ENCODE data around the gene DNALI1.
A peak's percentile ranks its signal among the peaks of the same experiment; 100 is the strongest.

The DNALI1 gene

GRCh38 chr1:37602750-37603694 is 46.3 kb downstream of the DNALI1 start:
- DNase-seq, result peak; percentile 42

DNA sequence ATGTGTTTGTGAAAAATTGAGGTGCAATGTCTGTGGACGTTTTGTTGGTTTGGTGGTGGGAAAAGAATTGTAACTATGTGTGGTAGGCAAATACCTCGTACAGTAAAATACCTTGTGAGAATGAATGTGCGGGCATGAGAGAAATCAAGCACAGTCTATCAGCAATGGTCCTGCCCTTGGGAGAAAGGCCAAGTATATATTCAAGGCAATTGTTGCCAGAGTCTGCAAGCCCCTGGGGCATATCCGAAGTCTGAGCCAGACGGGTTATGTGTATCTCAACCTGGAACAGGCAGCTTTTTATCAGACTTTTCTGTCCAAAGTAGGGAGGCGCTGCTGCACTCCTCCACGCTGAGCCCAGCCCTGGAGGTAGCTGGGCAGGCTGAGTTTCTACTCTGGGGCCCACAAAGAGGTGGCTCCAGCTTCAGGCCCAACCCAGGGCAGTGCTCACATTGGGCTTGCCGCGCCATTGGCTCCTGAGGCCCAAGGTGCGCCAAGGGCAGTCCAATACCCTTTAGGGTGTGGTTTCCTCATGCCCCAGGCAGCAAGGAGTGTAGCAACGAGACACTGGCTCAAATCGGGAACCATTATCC is 48.4 kb downstream of the DNALI1 start:
- no peak for DNase-seq

DNA sequence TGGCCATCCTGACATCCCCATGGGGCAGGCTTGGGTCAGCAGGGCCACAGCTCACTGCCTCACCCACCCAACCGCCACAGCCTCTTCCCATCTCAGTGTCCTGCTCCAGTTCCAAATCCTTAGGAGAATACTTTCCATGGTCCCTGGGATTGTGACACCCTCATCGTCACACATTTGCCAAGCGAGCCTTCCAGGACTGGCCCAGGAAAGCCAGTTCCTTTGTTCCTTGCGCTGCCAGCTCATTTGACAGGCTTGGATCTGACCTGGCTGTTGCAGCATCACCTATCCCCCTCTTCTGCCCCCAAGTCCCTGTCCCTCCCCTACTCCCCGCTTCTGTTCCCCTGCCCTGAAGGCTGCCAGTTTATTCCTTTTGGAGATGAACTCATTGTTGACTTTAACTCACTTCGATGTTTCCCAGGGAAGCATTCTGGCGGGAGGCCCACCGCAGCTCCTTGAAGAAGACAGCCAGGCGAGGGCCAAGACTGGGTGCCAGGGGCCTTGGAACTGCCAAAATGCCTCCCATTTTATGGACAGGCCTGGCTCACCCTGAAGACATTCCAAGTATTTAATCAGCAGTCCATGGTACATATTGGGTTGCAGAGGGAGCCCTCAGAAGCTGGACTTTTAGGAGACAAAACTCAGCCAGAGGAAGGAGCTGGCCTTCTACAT is 49.2 kb downstream of the DNALI1 start:
- DNase-seq, result peak; percentile 2

- peak; percentile 5 for DNase-seq
Observed at GRCh38 chr1:37606481-37607263, 49.9 kb downstream of the DNALI1 start.

- no peak for DNase-seq
Observed at GRCh38 chr1:37609002-37609401, 52.3 kb downstream of the DNALI1 start.

DNA sequence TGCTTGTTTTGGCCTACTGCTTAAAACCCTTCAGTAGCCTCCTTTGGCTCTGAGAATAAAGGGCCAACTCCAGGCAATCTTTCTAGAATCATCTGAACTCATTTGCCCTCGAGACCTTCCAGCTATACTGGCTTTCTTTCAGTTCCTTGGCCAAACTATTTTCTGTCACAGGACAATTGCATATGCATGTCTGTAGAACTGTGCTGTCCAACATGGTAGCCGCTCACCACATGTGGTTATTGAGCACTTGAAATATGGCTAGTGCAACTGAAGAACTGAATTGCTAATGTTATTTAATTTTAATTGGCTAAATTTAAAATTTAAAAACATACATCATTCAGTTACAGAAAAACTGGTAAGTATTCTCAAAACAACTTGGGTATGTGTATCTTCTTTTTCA is 53.3 kb downstream of the DNALI1 start:
- no peak for DNase-seq

DNA sequence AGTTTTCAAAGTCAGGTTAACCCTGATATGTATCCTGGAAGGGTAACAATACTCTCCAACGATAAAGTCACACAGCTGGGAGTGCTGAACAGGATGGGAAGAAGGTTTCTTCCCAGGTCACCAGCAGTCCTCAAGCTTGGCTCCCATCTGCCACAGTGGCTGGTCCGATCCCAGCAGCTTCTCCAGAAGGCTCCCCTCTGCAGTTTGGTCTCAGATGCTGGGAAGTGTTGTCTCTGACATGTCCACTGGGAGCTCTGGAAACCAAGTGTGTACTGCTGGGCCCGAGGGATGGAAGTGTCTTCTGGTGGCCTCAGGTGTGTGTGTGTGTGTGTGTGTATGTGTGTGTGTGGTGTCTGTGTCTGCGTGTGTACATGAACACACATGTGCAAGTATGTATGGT is 55.4 kb downstream of the DNALI1 start:
- DNase-seq, result no peak

GRCh38 chr1:37614105-37614504 is 57.4 kb downstream of the DNALI1 start:
- no peak for DNase-seq

DNA sequence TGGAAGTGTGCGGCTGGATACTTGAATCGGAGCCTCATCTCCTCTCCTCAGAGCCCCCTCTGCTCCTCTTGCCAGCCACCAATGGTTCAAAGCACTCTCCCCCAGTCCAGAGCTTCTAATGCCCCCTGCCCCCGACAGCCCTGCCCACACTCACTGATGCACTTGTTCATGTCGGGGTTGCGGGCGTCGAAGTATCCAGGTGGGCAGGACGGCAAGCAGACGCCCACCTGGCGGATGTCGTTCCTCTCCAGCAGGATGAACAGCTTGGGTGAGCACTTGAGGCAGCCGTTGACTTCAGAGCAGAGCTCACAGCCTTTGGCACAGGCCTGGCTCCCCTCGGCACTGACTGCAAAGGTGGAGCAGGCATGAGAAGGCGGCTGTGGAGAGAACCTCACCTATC is 59.6 kb downstream of the DNALI1 start:
- no peak for DNase-seq

Measured in fibroblast of skin of back (primary cell).